Keratinocyte (primary cell): ENCODE results near the gene OBI1. TPM values are rescaled to one million over a fixed set of nuclear protein-coding genes. Genes with fewer than 3 reads are reported as not detected.
A peak's percentile ranks its signal among the peaks of the same experiment; 100 is the strongest.

Experiments used
- DNase-seq: peaks from one replicate; pipeline ENCODE4 v3.0.0-alpha.2; 2011; ENCODE audit warnings: low read depth, missing footprints, low spot score
- FAIRE-seq: peaks from 2 replicates; lab custom pipeline; 2011; peaks lifted over from hg19 to GRCh38; lab: Jason Lieb, UNC
- H2AFZ ChIP-seq: 2 replicates; pipeline ENCODE4 v1.6.0; 2012; ENCODE audit warnings: low read length, control low read depth, inconsistent platforms; ENCODE audit not compliant: control insufficient read depth
- H3K27ac ChIP-seq: 2 replicates; pipeline ENCODE4 v1.5.1; 2011; ENCODE audit warnings: low read length; ENCODE audit not compliant: control insufficient read depth, insufficient read depth
- H3K27me3 ChIP-seq: 3 replicates; pipeline ENCODE4 v1.6.0; 2011; ENCODE audit warnings: low read length; ENCODE audit not compliant: control insufficient read depth, insufficient read depth; ENCODE audit errors: extremely low read depth
- H3K36me3 ChIP-seq, 2 experiments: 2 replicates in 1 of 2; 3 replicates in 1 of 2; pipeline ENCODE4 v1.5.1; 2011; ENCODE audit warnings: low read length in 2 of 2, mild to moderate bottlenecking in 1 of 2; ENCODE audit not compliant: control insufficient read depth in 2 of 2, insufficient read depth in 2 of 2; ENCODE audit errors: extremely low read depth in 1 of 2
- H3K4me1 ChIP-seq: 3 replicates; pipeline ENCODE4 v1.5.1; 2011; ENCODE audit warnings: low read length; ENCODE audit not compliant: control insufficient read depth, insufficient read depth; ENCODE audit errors: extremely low read depth
- H3K4me2 ChIP-seq: 3 replicates; pipeline ENCODE4 v1.6.0; 2011; ENCODE audit warnings: low read depth, low read length; ENCODE audit not compliant: control insufficient read depth, insufficient read depth; ENCODE audit errors: extremely low read depth
- H3K4me3 ChIP-seq, 3 experiments: fragments of 200-600 bp in 1 of 3; sonication (generic) in 1 of 3; 2 replicates in 2 of 3; 3 replicates in 1 of 3; pipeline ENCODE4 v1.5.1; 2011 to 2016; ENCODE audit warnings: low read length in 3 of 3, mild to moderate bottlenecking in 3 of 3, control low read depth in 2 of 3, inconsistent platforms in 1 of 3, low read depth in 1 of 3, mixed read lengths in 1 of 3, mixed run types in 1 of 3, moderate library complexity in 1 of 3; ENCODE audit not compliant: control insufficient read depth in 2 of 3, insufficient read depth in 2 of 3; ENCODE audit errors: extremely low read depth in 1 of 3
- H3K79me2 ChIP-seq: 2 replicates; pipeline ENCODE4 v1.6.0; 2012; ENCODE audit warnings: low read length; ENCODE audit not compliant: control insufficient read depth, insufficient read depth
- H3K9ac ChIP-seq: 3 replicates; pipeline ENCODE4 v1.6.0; 2011; ENCODE audit warnings: low read length; ENCODE audit not compliant: control insufficient read depth, insufficient read depth; ENCODE audit errors: extremely low read depth
- H3K9me1 ChIP-seq: 3 replicates; pipeline ENCODE4 v1.6.0; 2011; ENCODE audit warnings: low read length; ENCODE audit not compliant: control insufficient read depth, insufficient read depth; ENCODE audit errors: extremely low read depth
- H3K9me3 ChIP-seq: 2 replicates; pipeline ENCODE4 v1.5.1; 2012; ENCODE audit warnings: low read depth, low read length; ENCODE audit not compliant: control insufficient read depth
- H4K20me1 ChIP-seq: 3 replicates; pipeline ENCODE4 v1.6.0; 2011; ENCODE audit warnings: low read length; ENCODE audit not compliant: control insufficient read depth, insufficient read depth; ENCODE audit errors: extremely low read depth
- EZH2 ChIP-seq: IDR thresholded peaks from one replicate; pipeline ENCODE4 v1.6.1; 2012; ENCODE audit warnings: inconsistent platforms, mild to moderate bottlenecking, low read length, moderate library complexity
- dilution Hi-C: fragments of 300-500 bp; cut with MboI; formaldehyde crosslinking; loops from one replicate; pipeline ENCODE4 v1.7.0; 2020; ENCODE audit warnings: low sequenced_read_pairs; ENCODE audit not compliant: extremely low pct_ligation_motif_present
- polyA plus RNA-seq, 5 experiments: library from polyadenylated mRNA; depleted of rRNA in 3 of 5; stranded (reverse) in 3 of 5; stranded (forward) in 1 of 5; unstranded in 1 of 5; fragments of >200 nt; gene quantifications; 1 replicate in 1 of 5; 2 replicates in 3 of 5; 3 replicates in 1 of 5; pipeline versions ENCODE4 v1.2.1 to v1.2.3, GENCODE V29; 2011 to 2012; ENCODE audit warnings: missing spikeins in 2 of 5, low read depth in 1 of 5, low replicate concordance in 1 of 5
- TF ChIP-seq, protein P1 (sequence below), 3 experiments: IDR thresholded peaks in 1 of 3; conservative IDR thresholded peaks in 1 of 3; optimal IDR thresholded peaks in 1 of 3; 2 replicates in 2 of 3; 3 replicates in 1 of 3; pipeline versions ENCODE3 to v1.5.1; 2011; ENCODE audit warnings: low read length in 3 of 3, mild to moderate bottlenecking in 3 of 3, moderate library complexity in 2 of 3, control low read depth in 1 of 3, inconsistent platforms in 1 of 3; ENCODE audit not compliant: insufficient read depth in 2 of 3; ENCODE audit errors: extremely low read depth in 1 of 3

The OBI1 gene
- polyA plus RNA-seq, 1 donor (not counting 4 experiments of a cell fraction or from before 2014, with no cell fraction given), result 14.4 TPM

DNA sequence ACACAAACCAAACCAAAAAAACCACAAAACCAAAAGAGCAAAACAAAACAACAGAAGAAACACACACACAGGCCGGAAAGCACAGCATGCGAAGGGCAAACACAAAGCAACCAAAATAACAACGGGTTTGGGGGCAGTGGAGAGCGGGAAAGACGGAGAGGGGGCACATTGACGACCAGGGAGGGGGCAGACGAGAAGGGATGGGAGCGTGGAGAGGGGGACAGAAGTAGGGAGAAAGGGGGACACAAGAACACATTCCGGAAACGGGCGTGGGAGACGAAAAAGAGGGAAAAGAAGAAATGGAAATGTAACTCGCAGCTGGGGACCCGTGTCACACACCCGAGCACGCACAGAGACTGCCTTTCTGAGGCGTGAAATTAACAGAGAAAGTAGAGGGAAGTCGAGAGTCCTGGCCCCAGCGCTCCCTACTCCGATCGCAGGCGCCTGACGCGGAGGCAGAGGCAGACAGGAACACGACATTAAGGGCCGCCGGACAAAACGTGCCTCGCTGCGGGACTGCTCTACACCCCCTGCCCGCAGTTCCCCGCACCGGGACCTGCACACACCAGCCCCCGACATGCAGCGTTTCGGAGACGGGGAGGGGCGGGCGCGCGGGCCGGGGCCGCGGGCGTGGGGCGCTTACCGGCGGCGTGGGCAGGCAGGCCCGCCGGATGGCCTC, 56.3 kb downstream of the OBI1 start:
- Histone ChIP-seq H3K79me2 (no peaks in the 10 kb centered on the region), H3K9me1 (no peaks in the 10 kb centered on the region), H3K4me3 (peak overlapping the region in 1 of 3 experiments; percentile 46), H3K27me3 (peaks cover 95% of the 10 kb centered on the region), H3K4me1 (peaks cover 3% of the 10 kb centered on the region), H3K9ac (no peak overlapping the region), H3K4me2 (peak overlapping the region; percentile 54), H3K27ac (no peak overlapping the region), H3K9me3 (no peaks in the 10 kb centered on the region), H3K36me3 (no peaks in the 10 kb centered on the region), H4K20me1 (no peaks in the 10 kb centered on the region), H2AFZ (peak overlapping the region; percentile 30)
- TF ChIP-seq EZH2, result peak; percentile 100
- TF ChIP-seq, protein P1, sequence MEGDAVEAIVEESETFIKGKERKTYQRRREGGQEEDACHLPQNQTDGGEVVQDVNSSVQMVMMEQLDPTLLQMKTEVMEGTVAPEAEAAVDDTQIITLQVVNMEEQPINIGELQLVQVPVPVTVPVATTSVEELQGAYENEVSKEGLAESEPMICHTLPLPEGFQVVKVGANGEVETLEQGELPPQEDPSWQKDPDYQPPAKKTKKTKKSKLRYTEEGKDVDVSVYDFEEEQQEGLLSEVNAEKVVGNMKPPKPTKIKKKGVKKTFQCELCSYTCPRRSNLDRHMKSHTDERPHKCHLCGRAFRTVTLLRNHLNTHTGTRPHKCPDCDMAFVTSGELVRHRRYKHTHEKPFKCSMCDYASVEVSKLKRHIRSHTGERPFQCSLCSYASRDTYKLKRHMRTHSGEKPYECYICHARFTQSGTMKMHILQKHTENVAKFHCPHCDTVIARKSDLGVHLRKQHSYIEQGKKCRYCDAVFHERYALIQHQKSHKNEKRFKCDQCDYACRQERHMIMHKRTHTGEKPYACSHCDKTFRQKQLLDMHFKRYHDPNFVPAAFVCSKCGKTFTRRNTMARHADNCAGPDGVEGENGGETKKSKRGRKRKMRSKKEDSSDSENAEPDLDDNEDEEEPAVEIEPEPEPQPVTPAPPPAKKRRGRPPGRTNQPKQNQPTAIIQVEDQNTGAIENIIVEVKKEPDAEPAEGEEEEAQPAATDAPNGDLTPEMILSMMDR (optimal IDR thresholded peaks at IDR 0.05 in 1 of 3, IDR thresholded peaks at IDR 0.05 in 1 of 3, conservative IDR thresholded peaks at IDR 0.05 in 1 of 3; ENCODE audit: extremely low read depth in 1 of 3, insufficient read depth in 2 of 3, low read length in 3 of 3), result no peak
- FAIRE-seq (no peak), DNase-seq (no peak)
- dilution Hi-C loops, result no loop called here

DNA sequence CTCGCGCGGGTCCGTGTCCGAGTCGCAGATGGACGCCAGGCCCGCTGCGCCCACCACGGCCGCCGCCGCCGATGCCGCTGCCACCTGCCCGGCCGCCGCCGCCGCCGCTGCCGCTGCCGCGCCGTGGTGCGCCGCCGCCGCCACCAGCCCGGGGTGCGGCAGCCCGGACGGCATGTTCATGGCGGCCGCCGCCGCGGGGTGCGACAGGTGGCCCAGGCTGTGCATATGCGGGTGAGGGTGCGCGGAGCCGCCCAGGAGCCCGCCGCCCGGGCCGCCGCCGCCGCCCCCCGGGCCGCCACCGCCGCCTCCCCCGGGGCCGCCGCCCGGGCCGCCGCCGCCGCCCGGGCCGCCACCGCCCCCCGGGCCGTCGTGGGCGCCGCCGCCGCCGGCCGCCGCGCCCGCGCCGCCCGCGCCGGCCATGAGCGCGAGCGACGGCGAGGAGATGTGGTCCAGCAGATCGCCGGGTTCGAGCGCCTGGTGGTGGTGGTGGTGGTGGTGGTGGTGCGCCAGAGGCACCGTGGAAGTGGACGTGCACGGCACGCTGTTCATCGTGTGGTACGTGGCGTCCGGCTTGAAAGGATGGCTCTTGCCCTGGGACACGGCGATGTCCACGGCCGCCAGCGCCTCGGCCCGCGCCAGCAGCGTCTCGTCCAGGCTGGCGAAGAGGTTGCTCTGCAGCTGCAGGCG, 56.9 kb downstream of the OBI1 start:
- TF ChIP-seq, protein P1 (optimal IDR thresholded peaks at IDR 0.05 in 1 of 3, IDR thresholded peaks at IDR 0.05 in 1 of 3, conservative IDR thresholded peaks at IDR 0.05 in 1 of 3; ENCODE audit: extremely low read depth in 1 of 3, insufficient read depth in 2 of 3, low read length in 3 of 3), result no peak
- no peak for TF ChIP-seq EZH2
- no peak for DNase-seq
- H3K4me1 ChIP-seq, result peaks cover 3% of the 10 kb centered on the region
- no peak overlapping the region for H3K27ac ChIP-seq
- no peaks in the 10 kb centered on the region for H4K20me1 ChIP-seq
- H3K36me3 ChIP-seq, result no peaks in the 10 kb centered on the region
- peaks cover 95% of the 10 kb centered on the region for H3K27me3 ChIP-seq
- H3K4me3 ChIP-seq, result no peak overlapping the region
- H3K9me1 ChIP-seq, result no peaks in the 10 kb centered on the region
- H2AFZ ChIP-seq, result no peak overlapping the region
- peak overlapping the region; percentile 54 for H3K4me2 ChIP-seq
- peaks cover 2% of the 10 kb centered on the region for H3K9me3 ChIP-seq
- dilution Hi-C loops, result no loop called here
- no peak for FAIRE-seq
- H3K9ac ChIP-seq, result no peak overlapping the region
- H3K79me2 ChIP-seq, result no peaks in the 10 kb centered on the region
